SKM-1 (cell line): Measurements from ENCODE around the gene THNSL1.
"Not testable (repeated sequence)": the region's sequence is repeated elsewhere in the genome, so short reads cannot be mapped to it uniquely, and the experiment has no call there.

ENCODE experiments used
- DNase-seq: peaks from one replicate; lab custom pipeline; 2025; ENCODE audit not compliant: unreplicated experiment; lab: John Stamatoyannopoulos, UW

Gene THNSL1

DNA sequence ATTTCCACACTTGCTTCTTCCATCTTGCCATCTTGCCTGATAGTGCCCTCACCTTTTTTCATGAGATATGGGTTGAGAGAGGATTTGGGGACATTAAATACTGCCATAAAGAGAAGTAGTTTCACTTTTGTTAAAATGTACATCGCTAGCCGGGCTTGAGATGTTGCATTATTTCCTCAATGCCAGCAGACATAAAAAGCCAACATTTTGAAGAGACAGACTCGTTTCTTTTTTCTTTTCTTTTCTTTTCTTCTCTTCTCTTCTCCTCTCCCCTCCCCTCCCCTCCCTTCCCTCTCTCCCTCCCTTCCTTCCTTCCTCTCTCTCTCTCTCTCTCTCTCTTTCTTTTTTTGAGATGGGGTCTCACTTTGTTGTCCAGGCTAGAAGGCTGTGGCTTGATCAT lies 18.4 kb upstream of the THNSL1 start:
- DNase-seq: no peak

DNA sequence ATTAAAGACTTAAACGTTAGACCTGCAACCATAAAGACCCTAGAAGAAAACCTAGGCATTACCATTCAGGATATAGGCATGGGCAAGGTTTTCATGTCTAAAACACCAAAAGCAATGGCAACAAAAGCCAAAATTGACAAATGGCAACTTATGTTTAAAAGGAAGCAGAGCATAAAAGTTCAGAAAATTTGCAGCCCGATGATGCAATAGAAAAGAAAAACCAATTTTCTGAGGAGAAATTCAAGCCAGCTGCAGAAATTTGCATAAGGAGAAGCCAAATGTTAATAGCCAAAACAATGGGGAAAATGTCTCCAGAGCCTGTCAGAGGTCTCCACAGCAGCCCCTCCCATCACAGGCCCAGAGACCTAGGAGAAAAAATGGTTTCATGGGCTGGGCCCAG lies 4.8 kb upstream of the THNSL1 start:
- DNase-seq: not testable (repeated sequence)

DNA sequence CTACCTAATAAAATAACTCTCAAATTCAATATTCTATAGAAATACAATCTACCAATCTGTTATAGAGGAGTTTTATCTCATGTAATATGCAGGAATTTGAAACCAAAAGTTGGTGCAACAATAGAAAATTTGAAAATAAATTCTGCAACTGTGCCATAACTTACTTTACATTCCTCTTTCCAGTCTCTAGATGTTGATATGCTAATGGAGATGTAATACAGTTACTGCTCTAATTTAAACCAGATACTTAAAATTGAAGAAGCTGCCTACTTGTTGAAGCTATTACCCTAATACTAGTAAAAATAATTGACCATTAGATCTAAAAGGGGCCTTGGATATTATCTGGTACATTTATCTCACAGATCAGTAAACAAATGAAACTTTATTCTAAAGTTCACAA lies 1.8 kb upstream of the THNSL1 start:
- no peak for DNase-seq

DNA sequence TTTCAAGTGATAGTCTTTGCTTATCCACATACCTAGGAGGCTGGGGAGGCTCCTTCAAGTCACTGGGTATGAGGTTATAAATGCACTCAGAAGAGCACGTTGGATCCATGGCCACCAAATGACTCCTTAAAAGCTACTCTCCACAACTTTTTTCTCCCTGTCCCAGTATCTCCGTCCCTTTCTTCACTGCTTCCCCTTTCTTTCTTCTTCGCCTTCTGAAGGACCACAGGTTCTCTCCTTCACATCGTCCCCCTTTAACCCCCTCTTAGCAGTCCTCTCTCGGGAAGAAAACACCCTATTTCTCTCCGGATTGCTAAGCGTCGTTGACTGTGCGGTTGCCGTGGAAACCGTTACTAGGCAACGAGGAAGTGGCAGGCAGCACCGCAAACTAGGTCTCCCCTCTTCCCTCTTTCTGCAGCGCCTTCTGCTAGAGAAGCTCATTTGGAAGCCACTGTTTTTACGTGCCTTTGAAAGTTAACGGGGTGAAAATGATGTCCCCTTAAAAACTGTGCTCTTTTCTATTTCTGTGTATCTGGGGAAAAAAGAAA lies 510 bp upstream of the THNSL1 start, which contains the start of gene ENKUR:
Gene ENKUR, minus strand, starts transcription at position 331 of the 548 bp plus-strand sequence. Its CDS starts 222 bp downstream, at position 109.
- DNase-seq: peak; percentile 44

DNA sequence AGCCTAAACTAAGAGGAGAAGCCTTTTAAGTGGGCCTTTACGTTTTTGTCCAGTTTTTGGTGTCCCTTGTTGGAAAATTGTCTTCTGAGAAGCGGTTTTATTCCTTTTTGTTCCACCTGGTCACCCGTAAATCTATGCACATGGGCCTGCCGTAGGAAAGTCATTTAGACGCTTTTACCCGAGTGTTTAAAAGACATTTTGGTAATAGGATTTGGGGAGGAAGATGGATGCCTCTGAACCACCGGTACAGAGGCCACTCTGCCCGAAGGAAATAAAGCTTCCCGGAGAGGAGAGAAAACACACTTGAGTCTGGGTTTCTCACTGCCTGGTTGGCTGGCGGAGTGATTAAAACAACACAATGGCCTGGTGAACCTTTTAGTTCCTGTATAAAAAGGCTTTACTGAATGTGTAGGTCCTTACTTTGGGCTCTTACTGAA lies 760 bp downstream of the THNSL1 start:
- no peak for DNase-seq

DNA sequence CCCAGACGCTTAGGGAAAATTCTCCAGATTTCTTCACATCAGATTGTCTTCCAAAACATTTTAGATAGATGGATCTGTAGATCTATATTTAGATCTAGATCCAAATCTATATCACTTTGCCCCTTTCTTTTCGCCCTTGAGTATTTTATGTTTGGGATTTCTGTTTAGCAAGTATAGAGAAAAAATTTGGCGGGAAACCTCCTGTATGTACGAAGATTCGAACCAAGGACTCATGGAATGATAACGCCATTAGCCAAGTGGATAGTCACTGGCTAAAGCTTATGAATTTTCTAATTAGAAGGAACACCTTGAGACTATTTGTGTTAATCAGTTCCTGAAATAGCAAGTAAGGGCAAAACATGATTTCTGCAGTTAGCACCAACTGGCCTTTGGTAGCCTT lies 1.2 kb downstream of the THNSL1 start:
- no peak for DNase-seq

DNA sequence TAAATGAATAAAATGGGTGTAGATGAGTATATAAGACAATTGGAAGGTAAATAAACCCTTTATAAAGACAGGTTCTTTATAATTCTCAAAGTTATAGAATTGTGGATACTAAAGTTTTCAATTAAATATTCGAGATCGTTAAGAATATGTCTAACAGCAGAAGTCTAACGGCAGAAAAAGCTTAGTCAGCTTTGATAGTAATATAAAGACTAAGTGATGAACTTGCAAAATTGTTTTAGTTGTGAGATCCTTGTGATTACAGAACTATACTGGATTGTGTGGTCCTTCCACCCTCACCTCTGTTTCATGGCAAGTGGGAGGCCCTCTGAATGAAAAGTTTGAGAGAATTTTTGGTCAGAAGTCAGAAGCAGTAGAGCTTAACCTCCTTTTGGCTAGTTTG lies 2.3 kb downstream of the THNSL1 start:
- no peak for DNase-seq

DNA sequence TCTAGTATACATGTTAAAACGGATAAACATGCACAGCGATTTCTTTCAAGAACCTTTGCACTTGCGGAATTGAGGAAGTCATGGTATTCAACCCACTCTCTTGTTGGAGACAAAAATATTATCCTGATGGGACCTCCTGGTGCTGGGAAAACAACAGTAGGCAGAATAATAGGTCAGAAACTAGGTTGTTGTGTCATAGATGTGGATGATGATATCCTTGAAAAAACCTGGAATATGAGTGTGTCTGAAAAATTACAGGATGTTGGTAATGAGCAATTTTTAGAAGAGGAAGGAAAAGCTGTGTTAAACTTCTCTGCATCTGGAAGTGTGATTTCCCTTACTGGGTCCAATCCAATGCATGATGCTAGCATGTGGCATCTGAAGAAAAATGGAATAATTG lies 6.9 kb downstream of the THNSL1 start:
- DNase-seq: no peak

DNA sequence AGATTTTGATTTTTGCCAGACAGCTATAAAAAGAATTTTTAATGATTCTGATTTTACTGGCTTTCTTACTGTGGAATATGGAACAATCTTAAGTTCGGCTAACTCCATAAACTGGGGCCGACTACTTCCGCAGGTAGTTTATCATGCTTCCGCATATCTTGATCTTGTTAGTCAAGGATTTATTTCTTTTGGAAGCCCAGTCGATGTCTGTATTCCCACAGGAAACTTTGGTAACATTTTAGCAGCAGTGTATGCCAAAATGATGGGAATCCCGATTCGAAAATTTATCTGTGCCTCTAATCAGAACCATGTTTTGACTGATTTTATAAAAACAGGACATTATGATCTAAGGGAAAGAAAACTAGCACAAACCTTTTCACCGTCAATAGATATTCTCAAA lies 8.1 kb downstream of the THNSL1 start:
- DNase-seq: no peak

DNA sequence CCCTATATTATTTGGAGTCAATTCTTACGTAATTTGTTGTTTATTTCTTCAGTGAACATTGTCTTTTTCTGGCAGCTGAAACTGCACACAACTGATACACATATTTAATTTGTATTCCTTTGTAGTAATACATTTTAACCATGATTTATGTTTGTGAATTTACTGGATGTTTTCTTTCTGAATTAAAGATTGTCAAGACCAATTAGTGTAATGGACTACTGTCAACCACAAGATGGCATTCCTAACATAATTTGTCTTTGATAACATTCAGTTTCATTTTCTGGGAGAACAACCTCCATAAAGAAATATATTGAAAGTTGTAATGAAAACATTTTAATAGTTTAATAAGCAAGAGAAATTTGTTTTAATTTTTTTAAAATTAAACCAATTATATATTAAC lies 10.1 kb downstream of the THNSL1 start:
- DNase-seq: no peak

DNA sequence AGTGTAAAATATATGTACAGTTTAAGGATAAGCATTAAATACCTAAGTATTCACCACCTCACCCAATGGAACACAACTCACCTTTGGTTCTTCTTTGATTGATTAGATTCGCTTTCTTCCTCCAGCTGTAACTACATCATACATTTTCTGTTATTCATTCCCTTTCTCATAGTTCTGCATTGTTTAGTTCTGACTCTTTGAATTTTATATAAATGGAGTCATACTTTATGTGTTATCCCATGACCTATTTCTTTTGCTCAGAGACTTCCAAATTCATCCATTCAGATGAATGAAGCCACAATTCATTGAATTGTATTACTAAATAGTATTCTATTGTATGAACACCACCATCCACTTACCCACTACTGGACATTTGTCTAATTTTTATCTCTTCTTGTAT lies 12.3 kb downstream of the THNSL1 start:
- DNase-seq: no peak

DNA sequence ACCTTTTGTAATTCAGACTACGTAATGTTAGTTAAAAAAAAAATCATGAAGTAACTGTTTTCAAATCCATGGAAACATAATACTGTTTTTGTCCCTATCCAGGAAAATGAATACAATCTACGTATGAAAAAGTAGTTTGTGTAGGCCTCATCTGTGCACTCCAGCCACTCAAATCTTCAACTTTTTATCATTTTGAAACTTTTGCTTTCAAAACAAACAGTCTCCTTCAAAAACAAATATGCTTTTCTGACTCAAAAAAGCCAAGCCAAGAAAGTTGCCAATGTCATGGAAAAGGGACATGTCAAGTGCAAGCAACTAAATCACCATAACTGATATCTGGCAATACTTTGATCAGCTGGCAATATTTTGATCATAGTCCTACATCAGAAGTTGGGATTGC lies 13.1 kb downstream of the THNSL1 start:
- DNase-seq: no peak

DNA sequence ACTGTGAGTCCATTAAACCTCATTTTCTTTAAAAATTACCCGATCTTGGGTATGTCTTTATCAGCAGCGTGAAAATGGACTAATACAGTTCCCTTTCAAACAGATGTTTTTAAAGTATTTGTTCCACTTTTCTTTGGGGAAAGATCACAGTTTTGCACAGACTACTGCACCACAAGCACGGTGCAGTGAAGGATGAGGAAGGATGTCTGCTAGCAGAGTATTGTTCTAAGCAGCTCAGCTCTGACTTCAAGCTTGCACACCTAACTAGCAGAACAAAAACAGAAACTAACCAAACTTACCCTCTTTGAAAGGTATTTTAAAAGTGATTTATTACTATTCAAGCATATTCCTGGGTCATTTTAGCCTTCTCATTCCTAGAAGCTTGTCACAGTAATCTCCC lies 20.0 kb downstream of the THNSL1 start:
- DNase-seq: no peak

DNA sequence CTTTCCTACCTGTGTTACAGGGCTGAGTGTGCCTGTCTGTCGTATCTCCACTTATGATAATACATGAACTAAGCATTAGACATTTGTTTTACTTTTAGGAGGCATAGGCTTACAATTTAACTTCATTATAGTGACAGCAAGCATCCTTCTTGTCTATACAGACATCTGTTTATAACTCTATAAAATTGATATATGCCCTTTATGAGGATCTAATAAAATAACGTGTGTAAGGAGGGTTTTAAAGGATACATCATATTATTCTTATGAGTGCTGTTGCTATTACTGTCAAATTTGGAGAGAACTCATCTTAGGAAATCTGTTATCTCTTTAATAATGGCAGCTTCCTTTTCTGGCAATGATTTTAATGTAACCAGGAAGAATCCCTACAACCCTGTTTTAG lies 21.9 kb downstream of the THNSL1 start:
- no peak for DNase-seq

DNA sequence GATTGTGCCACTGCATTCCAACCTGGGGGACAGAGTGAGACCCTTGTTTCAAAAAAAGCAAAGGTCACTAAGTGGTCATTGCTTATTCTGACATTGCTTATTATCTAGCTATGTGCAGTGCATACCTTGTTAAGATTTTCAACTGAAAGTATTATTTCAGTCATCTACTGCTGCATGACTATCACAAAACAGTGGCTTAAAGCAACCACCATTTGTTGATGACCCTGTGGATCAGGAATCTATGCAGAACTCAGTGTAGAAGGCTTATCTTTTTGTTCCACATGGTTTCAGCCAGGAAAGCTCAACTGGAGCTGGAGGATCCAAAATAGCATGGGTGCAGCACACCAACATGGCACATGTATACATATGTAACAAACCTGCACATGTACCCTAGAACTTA lies 23.1 kb downstream of the THNSL1 start:
- DNase-seq: no peak

DNA sequence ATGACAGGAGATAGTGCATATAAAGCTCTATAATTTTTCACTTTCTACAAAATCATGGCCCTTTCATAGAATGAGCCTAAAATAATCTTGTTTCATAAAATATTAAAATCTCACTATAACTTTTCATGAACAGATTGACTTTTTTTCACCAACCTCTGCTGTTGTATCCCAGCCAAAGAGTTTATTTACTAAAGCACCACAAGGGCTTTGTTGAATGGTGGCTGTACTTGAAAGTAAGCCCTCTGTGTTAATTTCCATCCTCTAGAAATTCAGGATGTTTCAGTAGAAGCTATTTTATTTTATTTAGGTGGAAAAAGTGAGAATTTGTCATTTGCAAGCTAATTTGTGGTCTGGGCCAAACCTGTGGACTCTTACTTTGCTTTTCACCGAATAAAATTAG lies 30.2 kb downstream of the THNSL1 start:
- no peak for DNase-seq

DNA sequence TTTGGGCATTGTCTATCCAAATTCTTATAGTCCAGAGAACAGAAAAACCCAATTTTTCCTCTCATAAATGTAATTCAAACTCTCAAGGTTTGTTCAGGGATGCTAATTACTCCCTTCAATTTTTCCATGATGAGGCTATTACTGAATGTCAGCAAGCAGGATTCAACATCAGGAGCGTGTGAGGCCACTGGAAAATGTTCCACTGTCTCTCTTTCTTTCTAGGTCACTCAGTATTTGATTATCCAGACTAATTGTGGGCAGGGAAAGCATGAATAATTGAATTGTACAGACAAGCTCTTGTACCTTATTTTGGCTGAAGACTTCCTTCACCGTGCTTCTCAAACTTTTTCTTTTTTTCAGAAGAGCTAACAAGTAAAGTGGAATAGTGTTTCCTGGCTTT lies 30.7 kb downstream of the THNSL1 start:
- no peak for DNase-seq

DNA sequence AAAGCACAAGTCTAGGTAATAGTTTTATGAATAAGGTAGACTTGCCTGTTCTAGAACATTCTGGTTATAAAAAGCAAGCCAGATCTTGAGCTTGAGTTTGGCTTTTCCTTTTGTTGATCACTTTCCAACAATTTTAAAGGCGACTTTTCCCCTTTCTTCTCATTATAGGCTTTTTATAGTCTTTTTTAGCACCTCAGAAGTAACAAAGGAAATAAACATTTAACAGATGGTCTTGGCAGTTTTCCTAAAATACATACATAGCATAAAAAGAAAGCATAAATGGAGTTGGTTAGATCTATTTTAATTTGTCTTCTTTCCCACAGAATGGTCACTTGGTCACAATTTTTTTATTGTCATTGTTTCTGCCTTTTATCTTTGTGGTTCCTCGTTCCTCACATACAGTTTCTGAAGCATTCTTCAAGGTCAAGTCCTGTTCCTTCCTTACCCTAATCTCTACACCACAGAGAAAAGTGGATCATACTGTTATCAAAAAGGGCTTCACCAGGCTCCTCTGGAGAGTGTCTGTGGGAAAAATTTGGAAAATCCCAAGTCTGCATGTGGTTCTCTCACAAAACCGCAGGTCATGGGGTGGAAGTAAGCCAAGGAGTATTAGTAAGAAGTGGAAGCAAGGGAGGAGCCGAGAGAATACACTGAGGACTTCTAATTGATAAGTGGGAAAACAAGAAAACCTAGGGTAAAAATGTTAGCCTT lies 31.3 kb downstream of the THNSL1 start:
- DNase-seq: no peak

DNA sequence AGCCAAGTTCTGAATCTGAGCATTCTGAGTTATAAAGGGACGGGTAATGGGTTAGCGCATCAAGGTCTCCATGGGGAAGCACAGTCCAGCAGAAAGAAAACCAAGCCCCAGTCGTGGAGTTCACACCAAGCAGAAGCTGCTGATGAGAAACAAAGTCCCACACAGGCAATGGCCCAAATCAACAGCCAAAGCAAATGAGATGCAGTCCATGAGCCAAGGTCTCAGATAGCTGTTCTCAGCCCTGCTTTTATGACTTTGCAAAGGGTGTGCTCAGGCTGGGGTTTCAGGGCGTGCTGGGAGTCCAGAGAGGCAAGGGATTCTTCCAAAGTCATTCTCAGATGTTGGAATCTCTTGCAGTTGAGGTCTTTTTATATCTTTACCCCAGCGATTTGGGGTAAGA lies 32.0 kb downstream of the THNSL1 start:
- DNase-seq: no peak

DNA sequence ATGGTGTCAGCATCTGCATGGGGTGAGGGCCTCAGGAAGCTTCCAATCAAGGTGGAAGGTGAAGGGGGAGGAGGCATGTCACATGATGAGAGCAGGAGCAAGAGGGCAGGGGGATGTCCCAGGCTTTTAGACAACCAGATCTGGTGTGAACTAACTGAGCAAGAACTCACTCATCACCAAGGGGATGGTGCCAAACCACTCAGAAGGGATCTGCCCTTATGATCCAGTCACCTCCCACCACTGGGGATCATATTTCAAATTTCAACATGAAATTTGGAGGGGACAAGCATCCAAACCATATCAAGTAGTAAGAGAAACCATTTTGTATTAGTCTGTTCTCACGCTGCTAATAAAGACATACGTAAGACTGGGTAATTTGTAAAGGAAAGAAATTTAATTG lies 33.6 kb downstream of the THNSL1 start:
- DNase-seq: no peak

DNA sequence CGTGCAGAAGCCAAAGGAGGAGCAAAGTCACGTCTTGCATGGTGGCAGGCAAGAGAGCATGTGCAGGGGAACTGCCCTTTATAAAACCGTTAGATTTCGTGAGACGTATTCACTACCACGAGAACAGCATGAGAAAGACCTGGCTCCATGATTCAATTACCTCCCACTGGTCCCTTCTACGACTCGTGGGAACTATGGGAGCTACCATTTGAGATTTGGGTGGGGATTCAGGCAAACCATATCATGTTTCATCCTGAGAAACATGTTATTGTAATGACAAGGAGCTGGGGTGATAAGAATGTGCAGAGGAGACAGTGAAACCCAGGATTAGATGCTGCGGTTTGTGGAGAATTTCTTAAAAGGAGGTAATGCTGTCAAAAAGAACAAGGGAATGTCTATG lies 34.0 kb downstream of the THNSL1 start:
- DNase-seq: no peak

DNA sequence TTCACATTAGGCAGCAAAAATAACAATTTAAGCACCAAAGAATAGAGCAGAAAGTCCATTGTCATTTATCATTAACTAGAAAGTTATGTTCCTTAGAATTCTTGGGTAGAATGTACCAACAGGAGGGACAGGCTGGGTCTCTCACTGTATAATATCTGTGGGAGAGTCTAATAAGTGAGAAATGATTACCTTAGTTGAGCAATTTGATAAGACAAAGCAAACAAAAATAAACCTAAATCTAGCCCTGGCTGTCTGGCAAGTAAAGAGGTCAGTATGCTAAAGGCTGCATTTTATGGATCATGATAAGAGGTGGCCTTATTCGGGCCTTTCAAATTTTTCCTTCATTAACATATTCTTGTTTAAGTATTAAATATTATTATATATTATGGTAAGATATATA lies 35.6 kb downstream of the THNSL1 start:
- DNase-seq: no peak

DNA sequence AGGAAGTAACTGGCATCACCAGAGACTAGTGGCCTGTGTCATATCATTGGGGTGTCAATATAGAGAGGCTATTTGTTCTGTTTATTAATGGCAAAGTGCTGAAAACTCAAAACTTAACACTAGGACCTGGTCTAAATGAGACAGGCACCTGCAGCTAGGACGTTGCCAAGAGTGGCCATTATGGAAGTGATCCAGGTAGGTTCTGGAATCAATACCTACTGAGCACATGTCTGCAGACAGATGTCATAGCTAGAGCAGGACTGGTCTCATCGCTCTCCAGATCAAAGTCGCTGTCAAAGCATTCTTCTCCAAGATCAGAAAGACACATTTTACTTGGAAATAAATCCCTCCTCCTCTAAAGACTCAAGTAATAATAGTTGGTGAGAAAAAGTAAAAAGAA lies 40.3 kb downstream of the THNSL1 start:
- no peak for DNase-seq
